HepG2 (cell line): ENCODE data around the gene NCAPD2. TPM values are rescaled to one million over a fixed set of nuclear protein-coding genes. Genes with fewer than 3 reads are reported as not detected.

Source experiments
- ATAC-seq: fragments of 200-7000 bp; cut with Tn5 transposase; 3 replicates; pipeline ENCODE4 v1.9.1; 2020; ENCODE audit warnings: mild to moderate bottlenecking, moderate library complexity
- BruUV-seq: library from RNA; stranded (reverse); fragments of 400-500 nt; replicated peaks from 2 replicates; lab custom pipeline; 2021; lab: Mats Ljungman, UMichigan
- CTCF ChIA-PET: fragments of 300-600 bp; formaldehyde crosslinking; extraction: SDS; loops from one replicate; lab custom pipeline; 2021; ENCODE audit warnings: low total read pairs, inconsistent platforms, low intra/inter-chr PET ratio; lab: Yijun Ruan, JAX
- POLR2A ChIA-PET: fragments of 350-600 bp; sonication (Branson Sonifier 250); formaldehyde crosslinking; loops from one replicate; lab custom pipeline; 2020; ENCODE audit warnings: antibody characterized with exemption, inconsistent platforms; lab: Yijun Ruan, JAX
- DNase-seq: peaks from one replicate; pipeline ENCODE4 v3.0.0-alpha.2; 2015; ENCODE audit warnings: low spot score
- FAIRE-seq: peaks from 3 replicates; lab custom pipeline; 2011; peaks lifted over from hg19 to GRCh38; lab: Jason Lieb, UNC
- H2AFZ ChIP-seq: one replicate; pipeline ENCODE4 v1.6.1; 2011; ENCODE audit warnings: low read length, inconsistent platforms
- H3K27ac ChIP-seq: fragments of 300-600 bp; 3 replicates; pipeline ENCODE4 v1.8.0; 2011; ENCODE audit warnings: mixed run types, mild to moderate bottlenecking, mixed read lengths, low read length, inconsistent platforms; ENCODE audit not compliant: insufficient read depth; ENCODE audit errors: extremely low read length
- H3K27me3 ChIP-seq, 2 experiments: fragments of 200-600 bp in 1 of 2; 2 replicates in 1 of 2; 3 replicates in 1 of 2; pipeline versions ENCODE4 v1.6.0 to v1.8.0; 2011; ENCODE audit warnings: low read length in 2 of 2, mild to moderate bottlenecking in 2 of 2, moderate library complexity in 2 of 2, inconsistent platforms in 1 of 2; ENCODE audit not compliant: insufficient read depth in 2 of 2, control insufficient read depth in 1 of 2
- H3K36me3 ChIP-seq, 2 experiments: fragments of 200-600 bp in 1 of 2; replicated peaks in 1 of 2; 2 replicates in 1 of 2; 3 replicates in 1 of 2; pipeline versions ENCODE4 v1.5.1 to v1.8.0; 2011; ENCODE audit warnings: low read length in 2 of 2, inconsistent platforms in 1 of 2; ENCODE audit not compliant: insufficient read depth in 2 of 2, control insufficient read depth in 1 of 2
- H3K4me1 ChIP-seq: 2 replicates; pipeline ENCODE4 v1.5.1; 2012; ENCODE audit warnings: low read length, inconsistent platforms; ENCODE audit not compliant: insufficient read depth
- H3K4me2 ChIP-seq: 2 replicates; pipeline ENCODE4 v1.6.0; 2011; ENCODE audit warnings: low read depth, low read length, inconsistent platforms
- H3K4me3 ChIP-seq, 3 experiments: fragments of 200-600 bp in 1 of 3; sonication (generic), shearing (Covaris generic) in 1 of 3; replicated peaks in 1 of 3; 2 replicates each; pipeline ENCODE4 v1.5.1; 2011 to 2016; ENCODE audit warnings: low read length in 3 of 3, inconsistent platforms in 2 of 3, low read depth in 2 of 3, mild to moderate bottlenecking in 2 of 3, control low read depth in 1 of 3, mixed read lengths in 1 of 3; ENCODE audit not compliant: insufficient read depth in 1 of 3
- H3K79me2 ChIP-seq: one replicate; pipeline ENCODE4 v1.6.1; 2011; ENCODE audit warnings: low read length, inconsistent platforms; ENCODE audit not compliant: insufficient read depth
- H3K9ac ChIP-seq: 2 replicates; pipeline ENCODE4 v1.6.0; 2011; ENCODE audit warnings: mild to moderate bottlenecking, low read depth, low read length, inconsistent platforms; ENCODE audit not compliant: insufficient read depth
- H3K9me3 ChIP-seq: 2 replicates; pipeline ENCODE4 v1.5.1; 2012; ENCODE audit warnings: mild to moderate bottlenecking, low read length
- H4K20me1 ChIP-seq: 2 replicates; pipeline ENCODE4 v1.6.0; 2011; ENCODE audit warnings: inconsistent platforms, mild to moderate bottlenecking, low read length, moderate library complexity; ENCODE audit not compliant: insufficient read depth
- CBFB ChIP-seq: sonication (generic); formaldehyde crosslinking; IDR thresholded peaks from 2 replicates; pipeline ENCODE4 v1.4.0; 2020; ENCODE audit warnings: missing genetic modification reagents
- HCFC1 ChIP-seq: fragments of 150-350 bp; IDR thresholded peaks from 2 replicates; pipeline ENCODE4 v1.6.1; 2014; ENCODE audit warnings: low read depth, low read length
- IKZF4 ChIP-seq: sonication (generic); formaldehyde crosslinking; IDR thresholded peaks from 2 replicates; pipeline ENCODE4 v1.5.1; 2020; ENCODE audit warnings: borderline replicate concordance, mild to moderate bottlenecking, low read depth, missing genetic modification reagents; ENCODE audit errors: not compliant biosample characterization
- SRF ChIP-seq: IDR thresholded peaks from 2 replicates; pipeline ENCODE4 v1.6.1; 2011; ENCODE audit warnings: mild to moderate bottlenecking, low read depth, low read length, moderate library complexity
- ZBTB7A ChIP-seq: sonication (generic); formaldehyde crosslinking; IDR thresholded peaks from 2 replicates; pipeline ENCODE4 v1.8.0; 2022; ENCODE audit warnings: mild to moderate bottlenecking, missing genetic modification reagents
- WGBS: methylation state at CpG from one replicate; pipeline ENCODE4 v1.1.6; 2017; ENCODE audit warnings: low lambda C conversion rate; 5-methylcytosine and 5-hydroxymethylcytosine counted together
- in situ Hi-C: cut with HindIII; loops from 2 replicates; pipeline ENCODE4 v1.10.0; 2017; ENCODE audit warnings: low pct_unique_long_range_greater_than_20kb; ENCODE audit not compliant: extremely low pct_ligation_motif_present
- intact Hi-C: fragments of 100-400 bp; cut with micrococcal nuclease; formaldehyde crosslinking; loops from one replicate; pipeline ENCODE4 v1.10.0; 2022; ENCODE audit not compliant: unreplicated experiment
- polyA plus RNA-seq, 8 experiments: library from polyadenylated mRNA; depleted of rRNA in 3 of 8; stranded (reverse) in 7 of 8; unstranded in 1 of 8; fragments of >200 nt; fragmentation: Illumina TruSeq in 4 of 8; extraction: Trizol in 4 of 8; gene quantifications; 2 replicates each; pipeline versions ENCODE4 v1.2.1 to v1.2.3, GENCODE V29; 2011 to 2016; ENCODE audit warnings: low read depth in 4 of 8, missing spikeins in 1 of 8, mixed read lengths in 1 of 8; ENCODE audit not compliant: insufficient read depth in 1 of 8
- total RNA-seq, 5 experiments: library from RNA; depleted of rRNA; stranded (reverse); fragments of >200 nt; fragmentation: Illumina TruSeq; extraction: Trizol; gene quantifications; 2 replicates each; pipeline ENCODE4 v1.2.3, GENCODE V29; 2016; ENCODE audit warnings: low read depth in 1 of 5
- TF ChIP-seq, protein P1 (sequence below): sonication (generic); formaldehyde crosslinking; IDR thresholded peaks from 2 replicates; pipeline ENCODE4 v1.4.0; 2020; ENCODE audit warnings: low read depth, mild to moderate bottlenecking, missing genetic modification reagents
- TF ChIP-seq, protein P2 (sequence below): IDR thresholded peaks from 2 replicates; pipeline ENCODE4 v1.6.1; 2016; ENCODE audit warnings: low read depth
- TF ChIP-seq, protein P3 (sequence below): sonication (generic); formaldehyde crosslinking; IDR thresholded peaks from 2 replicates; pipeline ENCODE4 v1.5.0; 2020; ENCODE audit warnings: mild to moderate bottlenecking, missing genetic modification reagents

Gene NCAPD2
- total and polyA plus RNA-seq, 2 of the 13 experiments (the other 11 are each of a cell fraction or from before 2014, with no cell fraction given): 51.1 to 65.6 TPM

- Histone ChIP-seq H3K4me2 (no peak overlapping the region), H3K36me3 (peaks cover 23 to 62% of the 10 kb centered on the region in 2 experiments), H3K9me3 (no peaks in the 10 kb centered on the region), H4K20me1 (no peaks in the 10 kb centered on the region), H3K27ac (no peak overlapping the region), H3K9ac (no peak overlapping the region), H3K27me3 (no peaks in the 10 kb centered on the region), H3K4me1 (peaks cover 32% of the 10 kb centered on the region), H3K79me2 (peaks cover 31% of the 10 kb centered on the region), H2AFZ (no peak overlapping the region), H3K4me3 (no peak overlapping the region)
- TF ChIP-seq ZBTB7A (CRISPR knock-in tag) (no peak), CBFB (CRISPR knock-in tag) (no peak), SRF (no peak), IKZF4 (no peak), HCFC1 (no peak)
- TF ChIP-seq, protein P1, sequence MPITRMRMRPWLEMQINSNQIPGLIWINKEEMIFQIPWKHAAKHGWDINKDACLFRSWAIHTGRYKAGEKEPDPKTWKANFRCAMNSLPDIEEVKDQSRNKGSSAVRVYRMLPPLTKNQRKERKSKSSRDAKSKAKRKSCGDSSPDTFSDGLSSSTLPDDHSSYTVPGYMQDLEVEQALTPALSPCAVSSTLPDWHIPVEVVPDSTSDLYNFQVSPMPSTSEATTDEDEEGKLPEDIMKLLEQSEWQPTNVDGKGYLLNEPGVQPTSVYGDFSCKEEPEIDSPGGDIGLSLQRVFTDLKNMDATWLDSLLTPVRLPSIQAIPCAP (CRISPR knock-in tag): no peak
- TF ChIP-seq, protein P2, sequence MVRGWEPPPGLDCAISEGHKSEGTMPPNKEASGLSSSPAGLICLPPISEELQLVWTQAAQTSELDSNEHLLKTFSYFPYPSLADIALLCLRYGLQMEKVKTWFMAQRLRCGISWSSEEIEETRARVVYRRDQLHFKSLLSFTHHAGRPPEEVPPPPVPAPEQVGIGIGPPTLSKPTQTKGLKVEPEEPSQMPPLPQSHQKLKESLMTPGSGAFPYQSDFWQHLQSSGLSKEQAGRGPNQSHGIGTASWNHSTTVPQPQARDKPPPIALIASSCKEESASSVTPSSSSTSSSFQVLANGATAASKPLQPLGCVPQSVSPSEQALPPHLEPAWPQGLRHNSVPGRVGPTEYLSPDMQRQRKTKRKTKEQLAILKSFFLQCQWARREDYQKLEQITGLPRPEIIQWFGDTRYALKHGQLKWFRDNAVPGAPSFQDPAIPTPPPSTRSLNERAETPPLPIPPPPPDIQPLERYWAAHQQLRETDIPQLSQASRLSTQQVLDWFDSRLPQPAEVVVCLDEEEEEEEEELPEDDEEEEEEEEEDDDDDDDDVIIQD (CRISPR knock-in tag): no peak
- TF ChIP-seq, protein P3, sequence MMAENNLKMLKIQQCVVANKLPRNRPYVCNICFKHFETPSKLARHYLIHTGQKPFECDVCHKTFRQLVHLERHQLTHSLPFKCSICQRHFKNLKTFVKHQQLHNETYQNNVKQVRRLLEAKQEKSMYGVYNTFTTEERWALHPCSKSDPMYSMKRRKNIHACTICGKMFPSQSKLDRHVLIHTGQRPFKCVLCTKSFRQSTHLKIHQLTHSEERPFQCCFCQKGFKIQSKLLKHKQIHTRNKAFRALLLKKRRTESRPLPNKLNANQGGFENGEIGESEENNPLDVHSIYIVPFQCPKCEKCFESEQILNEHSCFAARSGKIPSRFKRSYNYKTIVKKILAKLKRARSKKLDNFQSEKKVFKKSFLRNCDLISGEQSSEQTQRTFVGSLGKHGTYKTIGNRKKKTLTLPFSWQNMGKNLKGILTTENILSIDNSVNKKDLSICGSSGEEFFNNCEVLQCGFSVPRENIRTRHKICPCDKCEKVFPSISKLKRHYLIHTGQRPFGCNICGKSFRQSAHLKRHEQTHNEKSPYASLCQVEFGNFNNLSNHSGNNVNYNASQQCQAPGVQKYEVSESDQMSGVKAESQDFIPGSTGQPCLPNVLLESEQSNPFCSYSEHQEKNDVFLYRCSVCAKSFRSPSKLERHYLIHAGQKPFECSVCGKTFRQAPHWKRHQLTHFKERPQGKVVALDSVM (CRISPR knock-in tag): no peak
- DNase-seq: no peak
- no TSS peak for BruUV-seq
- no peak for FAIRE-seq
- intact Hi-C loops (no loop called here), in situ Hi-C loops (no loop called here)
- no peak for ATAC-seq
- ChIA-PET POLR2A (interaction anchor here (9.6 kb wide), 1 partner anchor 8 kb away, joined by 108 read pairs; no protein-coding TSS in a partner anchor), CTCF (no interaction called here)
- 97% methylated on average over 14 of the region's 15 CpGs for WGBS
Measured at GRCh38 chr12:6548966-6549683, 55.2 kb downstream of the NCAPD2 start.
